H9 (cell line): Measurements from ENCODE around the gene TRIP11. TPM values are rescaled to one million over a fixed set of nuclear protein-coding genes. Genes with fewer than 3 reads are reported as not detected.

Experiments used
- DNase-seq: peaks from one replicate; pipeline ENCODE4 v3.0.0-alpha.2; 2017
- H2AFZ ChIP-seq: one replicate; pipeline ENCODE4 v1.6.1; 2013; ENCODE audit warnings: mild to moderate bottlenecking, low read length, control low read depth, moderate library complexity
- H2AK5ac ChIP-seq: 2 replicates; pipeline ENCODE4 v1.6.1; 2013; ENCODE audit warnings: low read length, control low read depth, mixed read lengths; ENCODE audit not compliant: insufficient read length
- H2BK120ac ChIP-seq: one replicate; pipeline ENCODE4 v1.6.1; 2013; ENCODE audit warnings: low read depth, mild to moderate bottlenecking, low read length, control low read depth, inconsistent platforms; ENCODE audit not compliant: poor library complexity, severe bottlenecking
- H2BK12ac ChIP-seq: 2 replicates; pipeline ENCODE4 v1.6.1; 2013; ENCODE audit warnings: low read length, control low read depth, mixed read lengths, low read depth; ENCODE audit not compliant: insufficient read length
- H2BK15ac ChIP-seq: 2 replicates; pipeline ENCODE4 v1.6.1; 2013; ENCODE audit warnings: low read depth, low read length, control low read depth
- H2BK20ac ChIP-seq: one replicate; pipeline ENCODE4 v1.6.1; 2013; ENCODE audit warnings: low read depth, mild to moderate bottlenecking, low read length, control low read depth, inconsistent platforms; ENCODE audit not compliant: poor library complexity, severe bottlenecking
- H2BK5ac ChIP-seq: 2 replicates; pipeline ENCODE4 v1.6.1; 2013; ENCODE audit warnings: low read length, control low read depth, mixed read lengths; ENCODE audit not compliant: insufficient read length
- H3K14ac ChIP-seq: 2 replicates; pipeline ENCODE4 v1.6.1; 2013; ENCODE audit warnings: low read length, control low read depth; ENCODE audit not compliant: insufficient read depth
- H3K18ac ChIP-seq: 2 replicates; pipeline ENCODE4 v1.6.1; 2013; ENCODE audit warnings: low read depth, mild to moderate bottlenecking, mixed read lengths, low read length, control low read depth; ENCODE audit not compliant: insufficient read length
- H3K23ac ChIP-seq: 2 replicates; pipeline ENCODE4 v1.6.1; 2013; ENCODE audit warnings: low read length, control low read depth, mixed read lengths, low read depth; ENCODE audit not compliant: insufficient read length
- H3K23me2 ChIP-seq: 2 replicates; pipeline ENCODE4 v1.6.1; 2013; ENCODE audit warnings: low read depth, mild to moderate bottlenecking, mixed read lengths, low read length, control low read depth; ENCODE audit not compliant: insufficient read length, poor library complexity, severe bottlenecking
- H3K27ac ChIP-seq: 2 replicates; pipeline ENCODE4 v1.5.1; 2013; ENCODE audit warnings: low read length, control low read depth, mixed read lengths, low read depth; ENCODE audit not compliant: insufficient read length
- H3K27me3 ChIP-seq: 2 replicates; pipeline ENCODE4 v1.6.1; 2013; ENCODE audit warnings: low read length, control low read depth, inconsistent platforms; ENCODE audit not compliant: insufficient read depth
- H3K4ac ChIP-seq: 2 replicates; pipeline ENCODE4 v1.6.1; 2013; ENCODE audit warnings: low read depth, mild to moderate bottlenecking, control low read depth, inconsistent platforms, low read length, moderate library complexity
- H3K4me1 ChIP-seq: 2 replicates; pipeline ENCODE4 v1.6.1; 2013; ENCODE audit warnings: low read length, control low read depth, inconsistent platforms; ENCODE audit not compliant: insufficient read depth
- H3K4me2 ChIP-seq: 2 replicates; pipeline ENCODE4 v1.6.1; 2013; ENCODE audit warnings: low read length, control low read depth, mixed read lengths; ENCODE audit not compliant: insufficient read length, insufficient read depth
- H3K56ac ChIP-seq: 2 replicates; pipeline ENCODE4 v1.6.1; 2013; ENCODE audit warnings: low read depth, mild to moderate bottlenecking, mixed read lengths, low read length, control low read depth; ENCODE audit not compliant: insufficient read length
- H3K79me1 ChIP-seq: 2 replicates; pipeline ENCODE4 v1.6.1; 2013; ENCODE audit warnings: low read depth, mild to moderate bottlenecking, moderate library complexity, low read length, control low read depth, inconsistent platforms; ENCODE audit not compliant: insufficient read depth, poor library complexity, severe bottlenecking
- H3K79me2 ChIP-seq: 2 replicates; pipeline ENCODE4 v1.6.1; 2013; ENCODE audit warnings: low read length, control low read depth, inconsistent platforms; ENCODE audit not compliant: insufficient read depth
- H3K9ac ChIP-seq: 2 replicates; pipeline ENCODE4 v1.6.1; 2013; ENCODE audit warnings: low read length, control low read depth, mixed read lengths; ENCODE audit not compliant: insufficient read length; ENCODE audit errors: extremely low read depth
- H3K9me3 ChIP-seq: one replicate; pipeline ENCODE4 v1.6.1; 2013; ENCODE audit warnings: low read depth, low read length, inconsistent platforms; ENCODE audit not compliant: control insufficient read depth
- H3T11ph ChIP-seq: one replicate; pipeline ENCODE4 v1.6.1; 2013; ENCODE audit warnings: mild to moderate bottlenecking, low read length, control low read depth, inconsistent platforms
- H4K20me1 ChIP-seq: one replicate; pipeline ENCODE4 v1.6.1; 2013; ENCODE audit not compliant: control insufficient read depth, insufficient read length, insufficient read depth
- H4K5ac ChIP-seq: 2 replicates; pipeline ENCODE4 v1.6.1; 2013; ENCODE audit warnings: low read depth, mild to moderate bottlenecking, mixed read lengths, low read length, control low read depth; ENCODE audit not compliant: insufficient read length
- H4K8ac ChIP-seq: replicated peaks from 2 replicates; pipeline ENCODE4 v1.6.1; 2013; ENCODE audit warnings: low read length, control low read depth, mixed read lengths, low read depth; ENCODE audit not compliant: insufficient read length
- H4K91ac ChIP-seq: 2 replicates; pipeline ENCODE4 v1.6.1; 2013; ENCODE audit warnings: low read depth, mild to moderate bottlenecking, moderate library complexity, mixed read lengths, low read length, control low read depth; ENCODE audit not compliant: insufficient read length
- H3K27ac Mint-ChIP-seq, 3 experiments: 2 replicates in 2 of 3; 3 replicates in 1 of 3; pipeline ENCODE4 v1.8.0; 2020 to 2021; ENCODE audit warnings: mixed read lengths in 3 of 3, mild to moderate bottlenecking in 1 of 3, moderate library complexity in 1 of 3
- H3K27me3 Mint-ChIP-seq: 2 replicates; pipeline ENCODE4 v1.8.0; 2021; ENCODE audit warnings: low read depth, mild to moderate bottlenecking, moderate library complexity, mixed read lengths
- H3K36me3 Mint-ChIP-seq, 3 experiments: 2 replicates in 2 of 3; 3 replicates in 1 of 3; pipeline ENCODE4 v1.8.0; 2020 to 2021; ENCODE audit warnings: low read depth in 3 of 3, mixed read lengths in 3 of 3; ENCODE audit not compliant: insufficient read depth in 1 of 3
- H3K4me1 Mint-ChIP-seq, 2 experiments: 2 replicates each; pipeline ENCODE4 v1.8.0; 2020; ENCODE audit warnings: mixed read lengths in 2 of 2
- H3K4me3 Mint-ChIP-seq, 2 experiments: 2 replicates in 1 of 2; 3 replicates in 1 of 2; pipeline ENCODE4 v1.8.0; 2020 to 2021; ENCODE audit warnings: mild to moderate bottlenecking in 2 of 2, mixed read lengths in 2 of 2, moderate library complexity in 1 of 2
- H3K9me3 Mint-ChIP-seq, 2 experiments: 2 replicates in 1 of 2; 3 replicates in 1 of 2; pipeline ENCODE4 v1.8.0; 2020; ENCODE audit warnings: mild to moderate bottlenecking in 2 of 2, mixed read lengths in 2 of 2, moderate library complexity in 1 of 2
- WGBS: extraction: QIAGEN DNeasy Blood & Tissue Kit; methylation state at CpG from one replicate; pipeline ENCODE4 v1.1.7; 2013; ENCODE audit warnings: missing lambda C conversion rate, low lambda C conversion rate, mixed read lengths; ENCODE audit not compliant: insufficient read length; ENCODE audit errors: extremely low coverage; 5-methylcytosine and 5-hydroxymethylcytosine counted together
- total RNA-seq: library from RNA; stranded (reverse); gene quantifications from 2 replicates; pipeline ENCODE4 v1.2.1, GENCODE V29; 2021
- TF ChIP-seq, protein P1 (sequence below): fragments of 200-600 bp; sonication (generic); conservative IDR thresholded peaks from 3 replicates; pipeline ENCODE4 v1.8.0; 2021; ENCODE audit warnings: antibody characterized with exemption, mild to moderate bottlenecking

The TRIP11 gene
- total RNA-seq, 1 experiment from 2014 or later = 33.5 TPM

DNA sequence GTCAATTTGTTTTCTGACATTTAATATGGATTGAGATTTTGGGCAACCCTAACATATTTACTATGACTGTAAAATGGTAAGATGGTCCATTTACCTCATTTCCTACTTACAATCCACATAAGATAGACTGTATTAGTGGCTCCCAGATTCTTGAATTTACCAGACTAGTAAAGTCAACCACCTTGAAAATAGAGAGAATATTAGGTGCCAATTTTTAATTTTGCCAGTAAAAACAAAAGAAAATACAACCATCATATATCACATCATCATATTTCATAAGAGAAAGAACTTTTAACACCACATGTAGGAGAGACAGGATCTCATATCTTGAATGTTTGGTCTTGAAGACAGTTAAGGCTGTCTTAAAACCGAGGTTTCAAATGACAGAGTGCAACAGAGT is 84.7 kb downstream of the TRIP11 start:
- H3K4ac ChIP-seq = no peak overlapping the region
- H3K23me2 ChIP-seq = no peaks in the 10 kb centered on the region
- Mint-ChIP-seq H3K4me1 (no peaks in the 10 kb centered on the region), H3K27me3 (peaks cover 17% of the 10 kb centered on the region), H3K9me3 (no peaks in the 10 kb centered on the region), H3K27ac (no peak overlapping the region), H3K4me3 (no peak overlapping the region), H3K36me3 (no peaks in the 10 kb centered on the region)
- H2AK5ac ChIP-seq = no peak overlapping the region
- H3K79me1 ChIP-seq = no peaks in the 10 kb centered on the region
- H3K79me2 ChIP-seq = no peaks in the 10 kb centered on the region
- H3K27ac ChIP-seq = no peak overlapping the region
- H2BK20ac ChIP-seq = no peak overlapping the region
- no peaks in the 10 kb centered on the region for H4K20me1 ChIP-seq
- no peak overlapping the region for H4K8ac ChIP-seq
- H3K56ac ChIP-seq = no peak overlapping the region
- no peak overlapping the region for H2BK120ac ChIP-seq
- H3K27me3 ChIP-seq = no peaks in the 10 kb centered on the region
- H3K4me1 ChIP-seq = no peaks in the 10 kb centered on the region
- H3K14ac ChIP-seq = no peak overlapping the region
- no peaks in the 10 kb centered on the region for H3K9me3 ChIP-seq
- no peak overlapping the region for H2BK5ac ChIP-seq
- TF ChIP-seq, protein P1, sequence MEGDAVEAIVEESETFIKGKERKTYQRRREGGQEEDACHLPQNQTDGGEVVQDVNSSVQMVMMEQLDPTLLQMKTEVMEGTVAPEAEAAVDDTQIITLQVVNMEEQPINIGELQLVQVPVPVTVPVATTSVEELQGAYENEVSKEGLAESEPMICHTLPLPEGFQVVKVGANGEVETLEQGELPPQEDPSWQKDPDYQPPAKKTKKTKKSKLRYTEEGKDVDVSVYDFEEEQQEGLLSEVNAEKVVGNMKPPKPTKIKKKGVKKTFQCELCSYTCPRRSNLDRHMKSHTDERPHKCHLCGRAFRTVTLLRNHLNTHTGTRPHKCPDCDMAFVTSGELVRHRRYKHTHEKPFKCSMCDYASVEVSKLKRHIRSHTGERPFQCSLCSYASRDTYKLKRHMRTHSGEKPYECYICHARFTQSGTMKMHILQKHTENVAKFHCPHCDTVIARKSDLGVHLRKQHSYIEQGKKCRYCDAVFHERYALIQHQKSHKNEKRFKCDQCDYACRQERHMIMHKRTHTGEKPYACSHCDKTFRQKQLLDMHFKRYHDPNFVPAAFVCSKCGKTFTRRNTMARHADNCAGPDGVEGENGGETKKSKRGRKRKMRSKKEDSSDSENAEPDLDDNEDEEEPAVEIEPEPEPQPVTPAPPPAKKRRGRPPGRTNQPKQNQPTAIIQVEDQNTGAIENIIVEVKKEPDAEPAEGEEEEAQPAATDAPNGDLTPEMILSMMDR = no peak
- no peak overlapping the region for H3K9ac ChIP-seq
- H3T11ph ChIP-seq = no peak overlapping the region
- no peak overlapping the region for H4K5ac ChIP-seq
- H3K23ac ChIP-seq = no peak overlapping the region
- H3K18ac ChIP-seq = no peak overlapping the region
- no peak overlapping the region for H2AFZ ChIP-seq
- H4K91ac ChIP-seq = no peak overlapping the region
- H3K4me2 ChIP-seq = no peak overlapping the region
- no peak for DNase-seq
- H2BK12ac ChIP-seq = no peak overlapping the region
- no CpG with 5 or more reads among the region's 1 CpG for WGBS
- no peak overlapping the region for H2BK15ac ChIP-seq
